SU-DHL-6 (cell line): ENCODE measurements around the gene ADAM8.

Source experiments
- CTCF ChIP-seq: fragments of 200-600 bp; sonication (generic); IDR thresholded peaks from one replicate; pipeline ENCODE4 v1.5.1; 2017; ENCODE audit warnings: antibody characterized with exemption, mild to moderate bottlenecking, low read length, moderate library complexity; ENCODE audit not compliant: insufficient read depth, poor library complexity, severe bottlenecking
- EZH2phosphoT487 ChIP-seq: fragments of 200-600 bp; sonication (generic), shearing (Covaris generic); conservative IDR thresholded peaks from 2 replicates; pipeline ENCODE4 v1.6.1; 2018; ENCODE audit warnings: mild to moderate bottlenecking, antibody characterized with exemption, low read length, moderate library complexity, mixed read lengths

GRCh38 chr10:133310789-133311188, 34.1 kb upstream of the ADAM8 start:
- no peak for TF ChIP-seq CTCF
- no peak for TF ChIP-seq EZH2phosphoT487
